Measurements from ENCODE around the gene TSPAN9.

DNA sequence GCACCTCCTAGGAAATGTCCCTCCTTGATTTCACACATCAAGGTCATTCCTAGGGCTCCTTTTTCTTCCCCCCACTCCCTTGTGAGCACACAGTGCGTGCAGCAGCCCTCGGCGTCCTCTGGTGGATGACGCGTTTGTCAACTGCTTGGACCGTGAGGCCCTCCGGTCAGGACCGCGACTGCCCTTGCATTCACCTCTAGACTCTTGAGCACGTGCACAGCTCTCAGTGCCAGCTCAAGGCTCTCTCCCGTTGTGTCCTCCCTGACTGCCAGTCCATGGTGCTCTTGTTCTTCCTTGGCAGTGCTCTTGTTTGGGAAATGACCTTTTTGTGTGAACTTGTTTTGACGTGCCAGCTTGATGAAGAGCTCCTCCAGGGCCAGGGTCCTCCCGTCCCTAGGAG lies 67.9 kb downstream of the TSPAN9 start:
- TF ChIP-seq EZH2 (IDR thresholded peaks at IDR 0.05): no peak
- TF ChIP-seq POLR2AphosphoS5 (IDR thresholded peaks at IDR 0.05; ENCODE audit: borderline replicate concordance, low read depth, low read length): no peak
- no peak for TF ChIP-seq FOXP2 (optimal IDR thresholded peaks at IDR 0.05; ENCODE audit: control extremely low read depth, extremely low read length, insufficient read depth)

Data from SK-N-MC (cell line).